Measurements from ENCODE around the gene KAT7. TPM values are rescaled to one million over a fixed set of nuclear protein-coding genes. Genes with fewer than 3 reads are reported as not detected.
"Not testable (repeated sequence)": the region's sequence is repeated elsewhere in the genome, so short reads cannot be mapped to it uniquely, and the experiment has no call there.

Gene KAT7
- polyA plus RNA-seq, 3 donors: 49.9 to 53.4 (median 50.0) TPM

GRCh38 chr17:49798182-49798581, 9.7 kb downstream of the KAT7 start:
- DNase-seq (ENCODE audit: low read depth in 3 of 3, low spot score in 2 of 3): no peak

GRCh38 chr17:49798738-49799137, 10.3 kb downstream of the KAT7 start:
- DNase-seq (ENCODE audit: low read depth in 3 of 3, low spot score in 2 of 3): no peak

GRCh38 chr17:49809056-49809455, 20.6 kb downstream of the KAT7 start:
- no peak for DNase-seq (ENCODE audit: low read depth in 3 of 3, low spot score in 2 of 3)

- no peak for DNase-seq (ENCODE audit: low read depth in 3 of 3, low spot score in 2 of 3)
Measured at GRCh38 chr17:49814781-49815529, 26.5 kb downstream of the KAT7 start.

GRCh38 chr17:49815761-49816281, 27.3 kb downstream of the KAT7 start:
- DNase-seq (ENCODE audit: low read depth in 3 of 3, low spot score in 2 of 3): no peak

GRCh38 chr17:49817993-49818392, 29.5 kb downstream of the KAT7 start:
- no peak for DNase-seq (ENCODE audit: low read depth in 3 of 3, low spot score in 2 of 3)

- no peak for DNase-seq (ENCODE audit: low read depth in 3 of 3, low spot score in 2 of 3)
Measured at GRCh38 chr17:49819138-49819537, 30.7 kb downstream of the KAT7 start.

- no peak for DNase-seq (ENCODE audit: low read depth in 3 of 3, low spot score in 2 of 3)
Measured at GRCh38 chr17:49819651-49820050, 31.2 kb downstream of the KAT7 start.

GRCh38 chr17:49820773-49821172, 32.3 kb downstream of the KAT7 start:
- no peak for DNase-seq (ENCODE audit: low read depth in 3 of 3, low spot score in 2 of 3)

GRCh38 chr17:49821466-49821865, 33.0 kb downstream of the KAT7 start:
- DNase-seq (ENCODE audit: low read depth in 3 of 3, low spot score in 2 of 3): no peak

- no peak for DNase-seq (ENCODE audit: low read depth in 3 of 3, low spot score in 2 of 3)
Measured at GRCh38 chr17:49821916-49822315, 33.4 kb downstream of the KAT7 start.

GRCh38 chr17:49822829-49823228, 34.3 kb downstream of the KAT7 start:
- no peak for DNase-seq (ENCODE audit: low read depth in 3 of 3, low spot score in 2 of 3)

- no peak for DNase-seq (ENCODE audit: low read depth in 3 of 3, low spot score in 2 of 3)
Measured at GRCh38 chr17:49823614-49824013, 35.1 kb downstream of the KAT7 start.

GRCh38 chr17:49825645-49826044, 37.2 kb downstream of the KAT7 start:
- no peak for DNase-seq (ENCODE audit: low read depth in 3 of 3, low spot score in 2 of 3)

GRCh38 chr17:49828325-49828724, 39.8 kb downstream of the KAT7 start:
- not testable (repeated sequence) for DNase-seq (ENCODE audit: low read depth in 3 of 3, low spot score in 2 of 3)

GRCh38 chr17:49829026-49829425, 40.5 kb downstream of the KAT7 start:
- no peak for DNase-seq (ENCODE audit: low read depth in 3 of 3, low spot score in 2 of 3)

- DNase-seq (ENCODE audit: low read depth in 3 of 3, low spot score in 2 of 3): no peak
Measured at GRCh38 chr17:49830605-49831004, 42.1 kb downstream of the KAT7 start.

GRCh38 chr17:49832840-49833599, 44.5 kb downstream of the KAT7 start:
- no peak for DNase-seq (ENCODE audit: low read depth in 3 of 3, low spot score in 2 of 3)

- no peak for DNase-seq (ENCODE audit: low read depth in 3 of 3, low spot score in 2 of 3)
Measured at GRCh38 chr17:49834118-49834743, 45.8 kb downstream of the KAT7 start.

- DNase-seq (ENCODE audit: low read depth in 3 of 3, low spot score in 2 of 3): no peak
Measured at GRCh38 chr17:49835472-49835871, 47.0 kb downstream of the KAT7 start.

Measured in right renal cortex interstitium (tissue), 3 donors.